CD4-positive, alpha-beta T cell treated with Interleukin-12 subunit alpha and Interleukin-12 subunit beta, for 1 hour (primary cell): ENCODE data around the gene PLPPR3.

Source experiments
- DNase-seq: peaks from one replicate; pipeline ENCODE4 v3.0.0-alpha.2; 2020

Gene PLPPR3

GRCh38 chr19:765179-765738 is 56.5 kb downstream of the PLPPR3 start:
- DNase-seq: no peak

DNA sequence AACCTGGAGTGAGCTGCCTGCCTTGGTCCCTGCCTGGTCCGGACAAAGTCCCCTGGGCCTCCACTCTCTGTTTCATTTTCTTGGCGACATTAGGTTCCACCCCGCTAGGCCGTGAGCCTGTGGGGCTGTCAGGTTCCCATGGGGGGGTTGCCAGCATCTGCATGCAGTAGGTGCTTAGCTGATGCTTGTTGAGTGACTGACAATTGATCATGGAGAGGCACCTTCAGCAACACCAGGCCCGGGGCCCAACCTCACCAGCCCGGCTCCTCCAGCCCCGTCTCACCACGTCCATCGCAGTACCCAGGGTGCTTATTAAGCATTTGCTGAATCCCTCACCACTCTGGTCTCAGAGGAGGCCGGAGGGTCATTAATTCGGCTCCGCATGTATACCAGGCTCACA is 57.5 kb downstream of the PLPPR3 start:
- no peak for DNase-seq

GRCh38 chr19:763869-764268 is 57.9 kb downstream of the PLPPR3 start:
- no peak for DNase-seq

DNA sequence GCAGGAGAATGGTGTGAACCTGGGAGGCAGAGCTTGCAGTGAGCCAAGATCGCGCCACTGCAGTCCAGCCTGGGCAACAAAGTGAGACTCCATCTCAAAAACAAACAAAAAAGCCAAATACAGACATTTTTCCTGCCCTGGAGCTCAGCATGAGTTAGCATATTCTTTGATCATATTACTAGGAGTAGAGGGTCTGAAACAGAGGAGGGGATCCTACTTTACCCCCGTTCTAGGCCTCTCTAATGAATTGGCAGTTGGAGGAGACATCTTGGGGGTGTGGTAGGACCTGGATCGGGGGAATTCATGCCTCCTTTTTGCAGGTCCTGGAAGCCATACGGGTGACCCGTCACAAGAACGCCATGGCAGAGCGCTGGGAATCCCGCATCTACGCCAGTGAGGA is 58.6 kb downstream of the PLPPR3 start:
- DNase-seq: no peak
